K562 treated with DMSO at 1 percent for 12 hours (cell line): ENCODE data around the gene ADAMTS16. TPM values are rescaled to one million over a fixed set of nuclear protein-coding genes. Genes with fewer than 3 reads are reported as not detected.

Source experiments
- total RNA-seq: library from RNA; unstranded; fragments of 300-600 nt; gene quantifications from 2 replicates; pipeline ENCODE4 v1.2.3, GENCODE V29; 2022; ENCODE audit not compliant: insufficient read depth

ADAMTS16 gene, protein sequence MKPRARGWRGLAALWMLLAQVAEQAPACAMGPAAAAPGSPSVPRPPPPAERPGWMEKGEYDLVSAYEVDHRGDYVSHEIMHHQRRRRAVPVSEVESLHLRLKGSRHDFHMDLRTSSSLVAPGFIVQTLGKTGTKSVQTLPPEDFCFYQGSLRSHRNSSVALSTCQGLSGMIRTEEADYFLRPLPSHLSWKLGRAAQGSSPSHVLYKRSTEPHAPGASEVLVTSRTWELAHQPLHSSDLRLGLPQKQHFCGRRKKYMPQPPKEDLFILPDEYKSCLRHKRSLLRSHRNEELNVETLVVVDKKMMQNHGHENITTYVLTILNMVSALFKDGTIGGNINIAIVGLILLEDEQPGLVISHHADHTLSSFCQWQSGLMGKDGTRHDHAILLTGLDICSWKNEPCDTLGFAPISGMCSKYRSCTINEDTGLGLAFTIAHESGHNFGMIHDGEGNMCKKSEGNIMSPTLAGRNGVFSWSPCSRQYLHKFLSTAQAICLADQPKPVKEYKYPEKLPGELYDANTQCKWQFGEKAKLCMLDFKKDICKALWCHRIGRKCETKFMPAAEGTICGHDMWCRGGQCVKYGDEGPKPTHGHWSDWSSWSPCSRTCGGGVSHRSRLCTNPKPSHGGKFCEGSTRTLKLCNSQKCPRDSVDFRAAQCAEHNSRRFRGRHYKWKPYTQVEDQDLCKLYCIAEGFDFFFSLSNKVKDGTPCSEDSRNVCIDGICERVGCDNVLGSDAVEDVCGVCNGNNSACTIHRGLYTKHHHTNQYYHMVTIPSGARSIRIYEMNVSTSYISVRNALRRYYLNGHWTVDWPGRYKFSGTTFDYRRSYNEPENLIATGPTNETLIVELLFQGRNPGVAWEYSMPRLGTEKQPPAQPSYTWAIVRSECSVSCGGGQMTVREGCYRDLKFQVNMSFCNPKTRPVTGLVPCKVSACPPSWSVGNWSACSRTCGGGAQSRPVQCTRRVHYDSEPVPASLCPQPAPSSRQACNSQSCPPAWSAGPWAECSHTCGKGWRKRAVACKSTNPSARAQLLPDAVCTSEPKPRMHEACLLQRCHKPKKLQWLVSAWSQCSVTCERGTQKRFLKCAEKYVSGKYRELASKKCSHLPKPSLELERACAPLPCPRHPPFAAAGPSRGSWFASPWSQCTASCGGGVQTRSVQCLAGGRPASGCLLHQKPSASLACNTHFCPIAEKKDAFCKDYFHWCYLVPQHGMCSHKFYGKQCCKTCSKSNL
- not detected in 2 replicates for total RNA-seq

DNA sequence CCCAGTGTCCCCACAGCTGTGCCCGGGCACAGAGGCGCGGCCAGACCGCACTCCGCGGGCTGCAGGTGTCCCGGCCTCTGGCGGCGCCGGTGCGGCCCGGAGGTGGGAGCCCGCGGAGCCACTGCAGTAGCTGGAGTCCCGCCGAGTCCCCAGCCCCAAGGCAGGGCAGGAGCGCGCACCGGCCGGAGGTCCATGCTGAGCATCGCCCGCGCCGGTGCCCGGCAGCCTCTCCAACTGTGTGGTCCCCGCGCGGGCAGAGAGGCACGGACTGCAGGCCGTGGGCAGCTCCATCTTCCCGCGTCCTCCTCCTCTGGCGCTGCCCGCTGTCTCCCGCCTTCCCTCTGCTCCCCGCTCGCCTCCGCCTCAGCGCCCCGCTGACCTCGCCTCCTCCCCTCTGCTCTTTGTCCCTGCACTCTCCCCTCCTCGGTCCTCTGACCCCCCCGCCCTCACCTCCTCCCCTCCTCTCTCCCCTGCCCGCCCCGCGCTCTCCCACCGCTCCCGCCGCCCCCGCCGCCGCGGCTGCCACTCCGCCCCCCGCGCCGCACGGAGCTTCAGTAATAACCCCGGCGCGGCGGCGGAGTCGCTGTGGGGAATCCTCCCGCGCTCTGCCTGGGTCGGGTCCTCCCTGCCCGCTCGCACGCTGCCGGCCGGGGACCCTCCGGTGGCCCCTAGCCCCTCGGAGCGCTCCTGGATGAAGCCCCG lies at the start of gene ADAMTS16:
ADAMTS16 (plus strand) TSS at position 554 of the 702 bp plus-strand sequence; CDS start at position 692, 138 bp downstream.

